C4-2B (cell line): ENCODE measurements around the gene DAB2.

Experiments used
- H3K27ac ChIP-seq: fragments of 450-650 bp; 2 replicates; pipeline ENCODE4 v1.5.1; 2017
- ZFX ChIP-seq: fragments of 450-650 bp; IDR thresholded peaks from 2 replicates; pipeline ENCODE4 v1.6.1; 2017
- TF ChIP-seq, protein P1 (sequence below): fragments of 450-650 bp; conservative IDR thresholded peaks from 2 replicates; pipeline ENCODE4 v1.5.1; 2017; ENCODE audit warnings: mild to moderate bottlenecking

Gene DAB2

DNA sequence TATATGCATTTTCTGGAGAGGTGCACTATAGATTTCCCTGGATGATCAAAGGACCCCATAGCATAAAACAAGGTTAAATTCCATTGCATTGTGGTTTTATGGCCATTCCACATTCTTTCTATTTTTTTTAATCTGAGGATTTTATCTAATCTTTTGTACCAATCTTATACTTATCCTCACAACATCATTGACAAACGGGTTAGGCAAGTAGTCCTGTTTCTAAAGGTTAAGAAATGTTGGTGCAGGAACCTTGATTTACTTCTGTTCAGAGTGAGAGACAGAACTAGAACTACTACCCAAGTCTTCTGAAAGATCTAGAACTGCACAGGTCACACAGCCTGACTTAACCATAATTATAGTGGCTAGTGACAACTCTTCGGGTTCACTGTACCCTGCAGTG is 5.7 kb upstream of the DAB2 start:
- H3K27ac ChIP-seq, result no peak overlapping the region
- TF ChIP-seq, protein P1, sequence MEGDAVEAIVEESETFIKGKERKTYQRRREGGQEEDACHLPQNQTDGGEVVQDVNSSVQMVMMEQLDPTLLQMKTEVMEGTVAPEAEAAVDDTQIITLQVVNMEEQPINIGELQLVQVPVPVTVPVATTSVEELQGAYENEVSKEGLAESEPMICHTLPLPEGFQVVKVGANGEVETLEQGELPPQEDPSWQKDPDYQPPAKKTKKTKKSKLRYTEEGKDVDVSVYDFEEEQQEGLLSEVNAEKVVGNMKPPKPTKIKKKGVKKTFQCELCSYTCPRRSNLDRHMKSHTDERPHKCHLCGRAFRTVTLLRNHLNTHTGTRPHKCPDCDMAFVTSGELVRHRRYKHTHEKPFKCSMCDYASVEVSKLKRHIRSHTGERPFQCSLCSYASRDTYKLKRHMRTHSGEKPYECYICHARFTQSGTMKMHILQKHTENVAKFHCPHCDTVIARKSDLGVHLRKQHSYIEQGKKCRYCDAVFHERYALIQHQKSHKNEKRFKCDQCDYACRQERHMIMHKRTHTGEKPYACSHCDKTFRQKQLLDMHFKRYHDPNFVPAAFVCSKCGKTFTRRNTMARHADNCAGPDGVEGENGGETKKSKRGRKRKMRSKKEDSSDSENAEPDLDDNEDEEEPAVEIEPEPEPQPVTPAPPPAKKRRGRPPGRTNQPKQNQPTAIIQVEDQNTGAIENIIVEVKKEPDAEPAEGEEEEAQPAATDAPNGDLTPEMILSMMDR, result no peak
- TF ChIP-seq ZFX, result no peak

DNA sequence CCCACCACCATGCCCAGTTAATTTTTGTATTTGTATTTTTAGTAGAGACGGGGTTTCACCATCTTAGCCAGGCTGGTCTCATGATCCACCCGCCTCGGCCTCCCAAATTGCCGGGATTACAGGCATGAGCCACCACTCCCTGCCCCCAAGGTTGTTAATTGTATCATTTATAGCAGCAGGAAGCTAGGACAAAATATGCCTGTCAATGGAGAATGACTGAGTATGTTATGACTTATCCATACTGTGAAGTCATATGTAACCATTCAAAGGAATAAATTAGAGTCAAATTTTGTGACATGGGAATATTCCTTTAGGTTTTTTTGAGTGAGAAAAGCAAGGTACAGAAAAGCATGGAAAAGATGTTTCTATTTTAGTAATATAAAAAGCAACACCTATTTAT is 3.9 kb upstream of the DAB2 start:
- H3K27ac ChIP-seq, result no peak overlapping the region
- TF ChIP-seq, protein P1, result no peak
- TF ChIP-seq ZFX, result no peak

DNA sequence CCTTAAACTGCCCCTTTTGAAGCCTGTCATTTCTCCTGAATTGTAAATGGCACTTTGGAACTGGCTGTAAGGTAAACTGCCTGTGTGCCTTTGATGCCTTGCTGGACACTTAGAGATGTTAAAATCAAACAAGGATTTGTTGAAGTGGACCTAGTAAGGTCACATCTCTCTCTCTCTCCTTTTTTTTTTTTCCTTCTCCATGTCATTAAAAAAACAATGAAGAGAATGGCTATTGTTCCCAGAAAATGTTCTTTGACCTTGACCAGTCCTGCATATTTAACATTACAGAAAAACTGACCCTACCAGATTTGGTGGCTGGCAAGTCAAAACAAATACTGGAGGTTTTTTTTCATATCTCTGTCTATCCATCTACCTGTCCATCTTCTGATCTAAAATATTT is 2.9 kb upstream of the DAB2 start:
- no peak for TF ChIP-seq ZFX
- TF ChIP-seq, protein P1, result no peak
- no peak overlapping the region for H3K27ac ChIP-seq

GRCh38 chr5:39427229-39427628 is 2.4 kb upstream of the DAB2 start:
- TF ChIP-seq, protein P1, result no peak
- TF ChIP-seq ZFX, result no peak
- no peak overlapping the region for H3K27ac ChIP-seq

- H3K27ac ChIP-seq, result no peak overlapping the region
- TF ChIP-seq, protein P1, result no peak
- TF ChIP-seq ZFX, result no peak
These were observed 1.9 kb upstream of the DAB2 start for GRCh38 chr5:39426746-39427105.

DNA sequence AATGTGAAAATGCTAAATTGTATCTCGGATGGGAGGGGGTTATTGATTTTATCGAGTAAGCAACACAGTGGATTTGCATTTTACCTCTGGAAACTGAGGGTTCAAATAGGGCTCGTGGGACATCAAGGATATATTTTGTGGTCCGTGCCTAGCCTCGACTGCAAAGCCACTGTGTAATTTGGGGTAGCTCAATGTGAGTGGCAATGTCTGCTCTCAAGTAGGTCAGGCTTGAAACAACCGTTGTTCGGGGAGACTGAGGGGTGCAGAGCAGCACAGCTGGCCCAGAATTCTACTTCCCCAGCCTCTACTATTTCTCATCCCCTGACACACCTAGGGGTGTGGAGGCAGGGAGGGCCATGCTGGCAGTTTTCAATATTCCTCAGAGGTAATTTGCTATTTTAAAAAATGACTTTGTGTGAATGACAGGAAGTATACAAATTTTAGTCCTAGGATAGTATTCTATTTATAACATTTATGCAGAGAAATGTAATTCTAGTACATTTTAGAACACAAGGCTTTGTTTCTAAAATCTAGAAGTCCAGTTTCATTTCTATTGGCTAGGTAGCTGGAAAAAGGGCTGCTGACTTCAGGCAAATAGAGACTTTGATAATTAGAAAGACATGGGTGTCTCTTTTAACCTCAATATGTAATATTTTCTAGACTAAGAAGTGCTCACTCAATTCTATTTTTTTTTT is 1.4 kb upstream of the DAB2 start:
- no peak overlapping the region for H3K27ac ChIP-seq
- TF ChIP-seq, protein P1, result no peak
- no peak for TF ChIP-seq ZFX

GRCh38 chr5:39423331-39423751 is 1.4 kb downstream of the DAB2 start:
- TF ChIP-seq, protein P1, result no peak
- TF ChIP-seq ZFX, result no peak
- no peak overlapping the region for H3K27ac ChIP-seq
